Measurements from ENCODE around the gene NACA.

Gene NACA

DNA sequence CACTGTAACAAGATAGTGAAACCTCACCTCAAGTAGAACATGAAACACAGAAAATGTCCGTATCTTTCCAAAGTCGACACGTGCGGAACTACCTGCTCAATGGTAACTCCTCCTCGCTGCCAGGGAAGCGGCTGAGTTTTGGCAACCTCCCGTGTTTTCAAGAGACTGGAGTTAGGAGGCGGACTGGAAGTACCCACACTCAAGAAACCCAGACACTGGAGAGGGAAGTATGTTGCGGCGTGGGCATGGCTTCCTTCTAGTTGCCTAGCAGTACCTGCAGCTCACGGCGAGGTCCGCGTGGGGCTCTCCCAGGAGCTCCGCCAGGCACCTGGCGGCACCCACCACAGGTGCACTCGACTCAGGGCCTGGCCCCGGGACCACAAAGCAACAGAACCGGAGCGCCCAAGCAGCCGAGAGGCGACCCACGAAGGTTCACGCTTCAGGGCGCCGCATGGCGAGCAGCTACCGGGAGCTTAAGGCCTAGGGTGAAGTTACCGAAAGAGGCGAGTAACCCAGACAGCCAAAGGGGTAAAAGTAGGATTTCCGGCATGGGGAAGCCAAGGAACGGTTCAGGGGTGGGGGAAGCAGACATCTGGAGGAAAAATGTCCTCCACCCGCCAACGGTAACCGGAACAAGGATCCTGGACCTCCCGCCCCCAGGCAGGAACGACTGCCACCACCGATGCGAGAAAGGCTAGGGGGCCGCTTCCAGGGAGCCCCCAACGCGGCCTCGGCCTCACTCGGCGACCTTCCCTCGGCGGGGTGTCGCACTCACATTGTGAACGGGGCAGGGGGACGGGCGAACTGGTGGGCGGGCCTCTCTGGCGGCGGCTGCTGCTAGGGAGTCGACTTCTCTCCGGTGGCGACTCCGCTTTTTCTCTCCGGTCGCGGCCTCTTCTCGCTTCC lies 37.6 kb downstream of the NACA start:
- DNase-seq: peak; percentile 25

DNA sequence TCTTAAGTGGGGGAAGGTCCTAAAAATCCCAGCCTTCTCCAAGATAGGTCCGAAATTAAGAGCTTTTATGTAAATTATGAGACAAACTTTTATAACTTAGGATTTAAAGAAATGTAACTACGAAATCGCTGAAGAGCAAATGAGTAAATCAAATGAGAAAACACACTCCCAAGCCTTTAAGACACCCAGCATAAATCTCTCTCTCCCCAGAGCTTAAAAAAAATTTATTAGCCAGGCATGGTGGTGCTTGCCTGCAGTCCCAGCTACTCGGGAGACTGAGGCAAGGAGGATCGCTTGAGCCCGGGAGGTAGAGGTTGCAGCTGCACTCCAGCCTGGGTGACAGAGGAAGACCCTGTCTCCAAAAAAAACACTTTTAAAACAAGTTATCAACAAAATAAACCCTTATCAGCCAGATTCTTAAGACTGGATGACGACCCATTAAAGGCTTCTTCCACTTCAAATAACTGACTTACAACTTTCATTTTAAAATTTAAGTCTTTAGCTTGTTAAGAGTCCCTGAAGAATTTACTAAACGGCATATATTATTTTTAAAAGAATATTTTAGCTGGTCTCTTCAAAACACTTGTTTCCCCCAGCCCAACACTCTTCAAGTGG lies 40.2 kb downstream of the NACA start:
- no peak for DNase-seq

DNA sequence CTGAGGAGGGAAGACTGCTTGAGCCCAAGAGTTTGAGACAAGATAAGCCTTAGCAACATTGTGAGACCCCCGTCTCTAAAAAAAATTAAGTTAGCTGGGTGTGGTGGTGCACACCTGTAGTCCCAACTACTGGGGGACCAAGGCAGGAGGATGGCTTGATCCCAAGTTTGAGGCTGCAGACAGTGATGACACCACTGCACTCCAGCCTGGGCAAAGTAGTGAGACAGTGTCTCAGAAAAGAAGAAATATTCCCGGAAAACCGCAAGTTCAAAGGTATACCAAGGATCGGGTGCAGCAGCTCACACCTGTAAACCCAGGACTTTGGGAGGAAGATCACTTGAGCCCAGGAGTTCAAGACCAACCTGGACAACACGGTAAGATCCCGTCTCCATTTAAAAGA lies 42.8 kb downstream of the NACA start:
- no peak for DNase-seq

DNA sequence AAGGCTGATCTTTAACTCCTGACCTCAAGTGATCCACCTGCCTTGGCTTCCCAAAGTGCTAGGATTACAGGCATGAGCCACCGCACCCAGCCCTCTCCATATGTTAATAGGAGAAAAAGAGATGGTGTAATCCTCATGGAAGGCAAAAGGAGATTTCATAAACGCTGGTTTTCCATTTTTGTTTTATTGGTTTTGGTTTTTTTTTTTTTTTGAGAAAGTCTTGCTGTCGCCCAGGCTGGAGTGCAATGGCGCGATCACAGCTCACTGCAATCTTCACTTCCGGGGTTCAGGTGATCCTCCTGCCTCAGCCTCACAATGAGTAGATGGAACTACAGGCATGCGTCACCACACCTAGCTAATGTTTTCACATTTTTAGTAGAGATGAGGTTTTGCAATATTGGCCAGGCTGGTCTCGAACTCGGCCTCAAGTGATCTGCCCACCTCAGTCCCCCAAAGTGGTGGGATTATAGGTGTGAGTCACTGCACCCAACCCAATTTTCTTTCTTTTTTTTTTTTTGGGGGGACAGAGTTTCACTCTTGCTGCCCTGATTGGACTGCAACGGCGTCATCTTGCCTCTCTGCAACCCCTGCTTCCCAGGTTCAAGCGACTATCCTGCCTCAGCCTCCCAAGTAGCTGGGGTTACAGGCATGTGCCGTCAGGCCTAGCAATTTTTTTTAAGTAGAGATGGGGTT lies 45.1 kb downstream of the NACA start:
- DNase-seq: no peak

DNA sequence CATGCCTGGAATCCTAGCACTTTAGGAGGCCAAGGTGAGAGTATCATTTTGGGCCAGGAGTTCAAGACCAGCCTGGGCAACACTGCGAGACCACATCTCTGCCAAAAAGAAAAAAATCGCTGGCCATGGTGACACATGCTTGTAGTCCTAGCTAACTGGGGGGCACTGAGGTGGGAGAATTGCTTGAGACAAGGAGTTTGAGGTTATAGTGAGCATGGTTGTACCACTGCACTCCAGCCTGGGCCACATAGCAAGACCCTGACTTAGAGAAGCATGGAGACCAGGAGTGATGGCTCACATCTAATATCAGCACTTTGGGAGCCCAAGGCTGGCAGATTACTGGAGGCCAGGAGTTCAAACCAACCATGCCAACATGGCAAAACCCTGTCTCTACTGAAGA lies 46.2 kb downstream of the NACA start:
- no peak for DNase-seq

DNA sequence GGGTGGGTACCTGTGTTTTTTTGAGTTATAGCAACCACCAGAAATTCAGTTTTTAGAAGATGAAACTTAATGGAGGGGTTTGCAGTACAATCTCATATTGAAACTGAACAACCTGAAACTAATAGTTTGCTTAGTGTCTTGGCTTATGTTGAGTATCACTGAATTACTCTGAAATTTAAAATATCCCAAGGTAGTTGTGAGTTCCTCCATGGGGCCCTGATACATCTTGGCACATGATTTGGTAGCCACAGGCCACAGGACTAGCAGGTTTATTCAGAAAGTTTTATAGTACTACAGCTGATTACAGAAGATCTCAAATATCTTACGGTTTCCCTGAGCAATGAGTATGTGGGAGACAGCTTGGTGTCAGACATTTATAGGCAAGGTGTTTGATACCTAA lies 47.4 kb downstream of the NACA start:
- no peak for DNase-seq

DNA sequence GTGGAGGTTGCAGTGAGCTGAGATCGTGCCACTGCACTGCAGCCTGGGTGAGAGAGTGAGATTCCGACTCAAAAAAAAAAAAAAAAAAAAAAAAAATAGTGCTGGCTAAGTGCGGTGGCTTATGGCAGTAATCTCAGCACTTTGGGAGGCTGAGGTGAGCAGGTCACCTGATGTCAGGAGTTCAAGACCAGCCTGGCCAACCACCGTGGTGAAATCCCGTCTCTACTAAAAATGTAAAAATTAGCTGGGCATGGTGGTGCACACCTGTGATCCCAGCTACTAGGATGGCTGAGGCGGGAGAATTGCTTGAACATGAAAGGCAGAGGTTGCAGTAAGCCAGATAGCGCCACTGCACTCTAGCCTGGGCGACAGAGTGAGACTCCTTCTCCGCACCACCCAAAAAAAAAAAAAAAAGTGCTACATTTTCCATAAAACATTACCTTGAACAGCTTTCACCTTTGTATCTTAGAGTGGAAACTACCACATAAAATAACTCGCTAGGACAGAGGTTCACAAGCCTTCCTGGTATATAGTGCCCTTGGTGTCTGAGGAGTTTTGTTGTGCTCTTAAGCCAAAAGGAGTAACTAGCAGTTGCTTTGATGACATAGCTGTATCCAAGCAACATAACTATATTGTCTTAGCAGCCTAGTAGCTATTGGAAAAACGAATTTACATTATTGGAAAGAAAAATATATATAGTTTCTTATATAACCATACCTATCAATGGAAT lies 48.1 kb downstream of the NACA start:
- DNase-seq: no peak

DNA sequence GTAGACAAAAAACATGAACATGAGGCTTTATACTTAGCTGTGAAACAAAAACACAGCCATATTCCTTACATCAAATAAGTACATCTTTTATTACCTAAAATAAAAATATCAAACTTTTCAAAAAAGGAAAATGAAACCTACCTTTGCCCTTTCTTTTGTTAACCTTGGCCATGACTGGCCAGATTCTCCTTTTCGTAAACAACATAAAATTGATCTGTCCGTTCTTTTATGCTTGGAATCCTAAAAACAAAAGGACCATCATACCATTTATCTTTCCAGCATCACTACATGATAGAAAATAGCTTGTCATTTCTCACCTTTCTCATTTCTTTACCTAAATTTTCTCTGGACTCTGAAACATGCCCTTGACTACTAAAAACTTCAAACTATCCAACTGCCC lies 53.5 kb downstream of the NACA start:
- no peak for DNase-seq

DNA sequence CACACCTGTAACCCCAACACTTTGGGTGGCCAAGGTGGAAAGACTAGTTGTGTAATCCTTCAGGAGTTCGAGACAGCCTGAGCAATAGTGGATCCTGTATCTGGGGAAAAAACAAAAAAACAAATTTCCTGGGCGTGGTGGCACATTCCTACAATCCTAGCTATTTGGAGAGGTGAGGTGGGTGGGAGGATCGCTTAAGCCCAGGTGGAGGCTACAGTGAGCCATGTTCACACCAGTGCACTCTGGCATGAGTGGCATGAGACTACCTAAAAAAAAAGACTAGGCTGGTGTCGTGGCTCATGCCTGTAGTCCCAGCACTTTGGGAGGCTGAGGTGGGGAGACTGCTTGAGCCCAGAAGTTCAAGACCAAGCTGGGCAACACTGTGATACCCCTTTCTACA lies 54.3 kb downstream of the NACA start:
- DNase-seq: no peak

DNA sequence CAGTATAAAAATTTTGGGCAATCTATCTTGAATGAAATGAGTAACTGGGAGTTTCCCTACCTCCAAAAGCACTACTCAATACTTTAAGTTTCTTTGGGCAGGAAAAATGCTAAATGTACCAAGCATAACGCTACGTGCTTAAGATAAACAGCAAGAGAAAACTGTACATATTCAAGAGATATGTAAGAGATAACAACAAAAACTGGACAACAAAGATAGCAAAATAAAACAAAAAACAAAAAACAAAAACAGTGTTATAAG lies 57.0 kb downstream of the NACA start:
- DNase-seq: no peak
